PC-3 (cell line): ENCODE results near the gene STX5. TPM values are rescaled to one million over a fixed set of nuclear protein-coding genes. Genes with fewer than 3 reads are reported as not detected.

Experiments used
- ATAC-seq: fragments of 200-7000 bp; cut with Tn5 transposase; 2 replicates; pipeline ENCODE4 v1.9.1; 2020; ENCODE audit warnings: mild to moderate bottlenecking, moderate library complexity
- BruUV-seq: library from RNA; stranded (reverse); fragments of 400-500 nt; replicated peaks from 2 replicates; lab custom pipeline; 2021; lab: Mats Ljungman, UMichigan
- CTCF ChIA-PET: fragments of 300-600 bp; sonication (Branson Sonifier 250); formaldehyde crosslinking; loops from one replicate; lab custom pipeline; 2022; ENCODE audit warnings: antibody characterized with exemption; lab: Charles Lee
- POLR2A ChIA-PET: fragments of 300-600 bp; sonication (Branson Sonifier 250); formaldehyde crosslinking; loops from one replicate; lab custom pipeline; 2022; ENCODE audit warnings: antibody characterized with exemption; ENCODE audit not compliant: unreplicated experiment; lab: Charles Lee
- DNase-seq: peaks from one replicate; pipeline ENCODE4 v3.0.0-alpha.2; 2015
- H2AFZ ChIP-seq: fragments of 300-600 bp; sonication (generic); 2 replicates; pipeline ENCODE4 v1.6.0; 2016; ENCODE audit warnings: antibody characterized with exemption, low read length
- H3F3A ChIP-seq: fragments of 300-600 bp; sonication (generic); one replicate; pipeline ENCODE4 v1.6.0; 2017; ENCODE audit warnings: antibody characterized with exemption, low read length, control low read depth, mild to moderate bottlenecking; ENCODE audit not compliant: unreplicated experiment
- H3K27ac ChIP-seq: fragments of 300-600 bp; sonication (generic); 2 replicates; pipeline ENCODE4 v1.5.1; 2016; ENCODE audit warnings: mild to moderate bottlenecking, low read length
- H3K27me3 ChIP-seq: fragments of 300-600 bp; sonication (generic); 2 replicates; pipeline ENCODE4 v1.6.1; 2016; ENCODE audit warnings: low read length, mixed read lengths
- H3K36me3 ChIP-seq: fragments of 300-600 bp; sonication (generic); 2 replicates; pipeline ENCODE4 v1.6.1; 2016; ENCODE audit warnings: low read depth, mixed run types, low read length, mixed read lengths
- H3K4me1 ChIP-seq: fragments of 300-600 bp; sonication (generic); 2 replicates; pipeline ENCODE4 v1.5.1; 2016; ENCODE audit warnings: low read length; ENCODE audit not compliant: insufficient read depth
- H3K4me2 ChIP-seq: fragments of 300-600 bp; sonication (generic); 2 replicates; pipeline ENCODE4 v1.6.0; 2016; ENCODE audit warnings: low read length
- H3K4me3 ChIP-seq: fragments of 300-600 bp; sonication (generic); 2 replicates; pipeline ENCODE4 v1.5.1; 2016; ENCODE audit warnings: mild to moderate bottlenecking, low read length, mixed read lengths
- H3K79me2 ChIP-seq: fragments of 300-600 bp; sonication (generic); 2 replicates; pipeline ENCODE4 v1.6.1; 2017; ENCODE audit warnings: low read length, mixed read lengths
- H3K9ac ChIP-seq: fragments of 300-600 bp; sonication (generic); 2 replicates; pipeline ENCODE4 v1.6.0; 2016; ENCODE audit warnings: mild to moderate bottlenecking, low read length
- H3K9me2 ChIP-seq: fragments of 300-600 bp; sonication (generic); replicated peaks from 2 replicates; pipeline ENCODE4 v1.6.1; 2016; ENCODE audit warnings: mixed run types, low read length, mixed read lengths
- H3K9me3 ChIP-seq: fragments of 300-600 bp; sonication (generic); 2 replicates; pipeline ENCODE4 v1.6.1; 2016; ENCODE audit warnings: low read length, mixed read lengths
- H4K20me1 ChIP-seq: fragments of 300-600 bp; sonication (generic); 2 replicates; pipeline ENCODE4 v1.6.1; 2016; ENCODE audit warnings: low read length, mixed read lengths
- EZH2 ChIP-seq: fragments of 300-600 bp; sonication (generic); IDR thresholded peaks from one replicate; pipeline ENCODE4 v1.6.1; 2017; ENCODE audit warnings: antibody characterized with exemption, mild to moderate bottlenecking, low read length; ENCODE audit not compliant: unreplicated experiment
- EZH2phosphoT487 ChIP-seq: fragments of 300-600 bp; sonication (generic); IDR thresholded peaks from 2 replicates; pipeline ENCODE4 v1.6.1; 2018; ENCODE audit warnings: mild to moderate bottlenecking, antibody characterized with exemption, low read length, borderline replicate concordance
- intact Hi-C: fragments of 100-400 bp; cut with micrococcal nuclease; formaldehyde crosslinking; loops from 2 replicates; pipeline ENCODE4 v1.9.0; 2023
- total RNA-seq: library from RNA; depleted of rRNA; stranded (reverse); fragments of >200 nt; gene quantifications from 2 replicates; pipeline ENCODE4 v1.2.3, GENCODE V29; 2014
- TF ChIP-seq, protein P1 (sequence below): fragments of 300-600 bp; sonication (generic); conservative IDR thresholded peaks from 2 replicates; pipeline ENCODE4 v1.5.1; 2017; ENCODE audit warnings: antibody characterized with exemption, low read depth, mild to moderate bottlenecking, low read length

STX5 gene
- total RNA-seq, 1 experiment from 2014 or later = 48.2 TPM

DNA sequence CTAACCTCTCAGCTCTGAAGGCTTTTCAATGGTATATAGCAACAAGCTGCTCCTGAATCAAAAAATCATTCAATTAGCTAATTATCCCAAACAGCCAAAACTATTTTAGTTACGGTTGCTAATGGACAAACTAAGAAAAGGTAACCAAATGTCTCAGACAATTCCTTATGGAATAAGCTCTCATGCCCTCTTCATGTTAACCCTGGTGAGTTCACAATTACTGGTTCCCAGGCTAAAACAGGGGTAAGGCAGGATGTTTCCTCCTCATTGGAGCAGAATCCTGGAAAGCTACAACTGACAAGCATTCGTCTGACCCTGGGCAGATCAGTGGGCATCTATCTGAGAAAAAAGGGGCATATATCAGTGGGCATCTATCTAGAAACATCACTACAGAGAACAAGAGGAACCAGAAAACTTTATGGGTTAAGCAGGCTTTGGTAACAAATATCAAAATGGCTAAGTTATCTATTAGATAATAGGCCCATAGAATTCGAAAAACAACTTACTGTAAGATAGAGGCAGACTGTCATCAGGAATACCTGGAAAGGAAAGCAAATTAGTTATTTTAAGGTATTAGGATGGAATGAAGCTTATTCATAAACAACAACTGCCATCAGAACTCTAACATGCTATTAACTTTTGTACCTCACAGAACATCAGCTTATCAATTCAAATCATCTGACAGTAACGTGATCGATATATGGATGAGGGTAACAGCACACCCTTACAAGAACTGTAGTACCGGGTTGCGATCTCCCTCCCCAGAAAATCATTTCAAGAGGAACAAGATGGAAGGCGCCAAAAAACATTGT, 22.4 kb upstream of the STX5 start:
- no peak for TF ChIP-seq EZH2
- no peak for TF ChIP-seq EZH2phosphoT487
- TF ChIP-seq, protein P1, sequence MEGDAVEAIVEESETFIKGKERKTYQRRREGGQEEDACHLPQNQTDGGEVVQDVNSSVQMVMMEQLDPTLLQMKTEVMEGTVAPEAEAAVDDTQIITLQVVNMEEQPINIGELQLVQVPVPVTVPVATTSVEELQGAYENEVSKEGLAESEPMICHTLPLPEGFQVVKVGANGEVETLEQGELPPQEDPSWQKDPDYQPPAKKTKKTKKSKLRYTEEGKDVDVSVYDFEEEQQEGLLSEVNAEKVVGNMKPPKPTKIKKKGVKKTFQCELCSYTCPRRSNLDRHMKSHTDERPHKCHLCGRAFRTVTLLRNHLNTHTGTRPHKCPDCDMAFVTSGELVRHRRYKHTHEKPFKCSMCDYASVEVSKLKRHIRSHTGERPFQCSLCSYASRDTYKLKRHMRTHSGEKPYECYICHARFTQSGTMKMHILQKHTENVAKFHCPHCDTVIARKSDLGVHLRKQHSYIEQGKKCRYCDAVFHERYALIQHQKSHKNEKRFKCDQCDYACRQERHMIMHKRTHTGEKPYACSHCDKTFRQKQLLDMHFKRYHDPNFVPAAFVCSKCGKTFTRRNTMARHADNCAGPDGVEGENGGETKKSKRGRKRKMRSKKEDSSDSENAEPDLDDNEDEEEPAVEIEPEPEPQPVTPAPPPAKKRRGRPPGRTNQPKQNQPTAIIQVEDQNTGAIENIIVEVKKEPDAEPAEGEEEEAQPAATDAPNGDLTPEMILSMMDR = no peak
- ATAC-seq (no peak), DNase-seq (no peak)
- no TSS peak for BruUV-seq
- Histone ChIP-seq H3K27ac (no peak overlapping the region), H2AFZ (no peak overlapping the region), H3K27me3 (no peaks in the 10 kb centered on the region), H3K9me3 (no peaks in the 10 kb centered on the region), H3K4me2 (peak overlapping the region; percentile 96), H3K4me1 (peaks cover 31% of the 10 kb centered on the region), H3K4me3 (peak overlapping the region; percentile 93), H3K36me3 (peaks cover 41% of the 10 kb centered on the region), H3F3A (peaks cover 56% of the 10 kb centered on the region), H3K9me2 (no peaks in the 10 kb centered on the region), H3K9ac (peak overlapping the region; percentile 97), H4K20me1 (peaks cover 43% of the 10 kb centered on the region), H3K79me2 (peaks cover 67% of the 10 kb centered on the region)
- ChIA-PET POLR2A (interaction anchor here (0.5 to 0.7 kb wide), 2 partner anchors 13 to 27 kb away, joined by 3 to 5 read pairs; no protein-coding TSS in a partner anchor), CTCF (interaction anchor here (0.6 to 0.9 kb wide), 2 partner anchors 22 to 30 kb away, joined by 3 to 5 read pairs; partner anchors contain the start of gene TEX54)
- intact Hi-C loops = no loop called here

DNA sequence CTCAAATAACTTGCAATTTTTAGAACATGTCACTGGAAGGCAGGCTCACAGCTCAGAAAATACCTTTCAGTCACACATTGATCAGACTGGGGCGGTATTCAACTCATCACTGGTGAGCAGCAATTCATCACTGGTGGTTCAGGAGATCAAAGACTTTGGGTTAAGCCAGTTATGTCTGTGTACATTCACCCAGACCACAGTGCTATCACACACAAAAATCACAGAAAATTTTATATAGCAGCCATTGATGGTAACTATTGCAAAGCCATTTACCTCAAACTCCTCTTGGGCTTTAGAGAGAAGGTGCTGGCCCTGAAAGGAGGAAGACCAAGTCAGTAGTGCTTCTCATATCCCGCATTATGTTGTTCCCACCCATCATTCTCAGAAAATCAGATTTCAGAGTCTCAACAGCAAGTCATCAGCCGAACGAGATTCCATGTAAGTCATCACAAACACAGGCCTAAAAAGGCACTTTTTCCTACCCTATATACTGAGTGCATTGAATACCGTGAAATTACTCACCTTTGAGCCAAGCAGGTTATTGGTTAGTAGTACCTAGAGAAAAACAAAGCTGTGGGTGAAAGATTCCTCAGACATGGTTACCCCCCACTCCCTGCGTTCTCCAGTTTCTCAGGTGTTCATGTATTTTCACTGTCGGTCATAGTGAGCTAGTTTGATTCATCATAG, 21.6 kb upstream of the STX5 start:
- intact Hi-C loops = no loop called here
- peaks cover 56% of the 10 kb centered on the region for H3F3A ChIP-seq
- peaks cover 31% of the 10 kb centered on the region for H3K4me1 ChIP-seq
- no peak overlapping the region for H2AFZ ChIP-seq
- H3K27me3 ChIP-seq = no peaks in the 10 kb centered on the region
- CTCF ChIA-PET = interaction anchor here (0.6 to 0.9 kb wide), 2 partner anchors 21 to 30 kb away, joined by 3 to 5 read pairs; partner anchors contain the start of gene TEX54
- no peaks in the 10 kb centered on the region for H3K9me2 ChIP-seq
- DNase-seq (no peak), ATAC-seq (no peak)
- no TSS peak for BruUV-seq
- peak overlapping the region; percentile 93 for H3K4me3 ChIP-seq
- peaks cover 43% of the 10 kb centered on the region for H4K20me1 ChIP-seq
- H3K79me2 ChIP-seq = peaks cover 64% of the 10 kb centered on the region
- H3K36me3 ChIP-seq = peaks cover 41% of the 10 kb centered on the region
- peak overlapping the region; percentile 96 for H3K4me2 ChIP-seq
- peak overlapping the region; percentile 97 for H3K9ac ChIP-seq
- H3K27ac ChIP-seq = no peak overlapping the region
- no peaks in the 10 kb centered on the region for H3K9me3 ChIP-seq
- TF ChIP-seq EZH2 (no peak), EZH2phosphoT487 (no peak)
- TF ChIP-seq, protein P1 = no peak
- POLR2A ChIA-PET = interaction anchor here (0.7 kb wide), 1 partner anchor 12 kb away, joined by 3 read pairs; no protein-coding TSS in a partner anchor
